Panc1 (cell line): ENCODE measurements around the gene ACTA2.

ENCODE experiments used
- POLR2AphosphoS5 ChIP-seq: IDR thresholded peaks from 2 replicates; pipeline ENCODE4 v1.6.1; 2012; ENCODE audit warnings: mild to moderate bottlenecking, low read depth, low read length, moderate library complexity
- SIN3A ChIP-seq: IDR thresholded peaks from 2 replicates; pipeline ENCODE4 v1.6.1; 2012; ENCODE audit warnings: low read depth, mild to moderate bottlenecking, low read length, moderate library complexity, borderline replicate concordance; ENCODE audit not compliant: insufficient read depth
- TCF7L2 ChIP-seq: IDR thresholded peaks from 2 replicates; pipeline ENCODE4 v1.6.1; 2011; ENCODE audit warnings: mild to moderate bottlenecking, low read depth, low read length, inconsistent platforms
- TF ChIP-seq, protein P1 (sequence below): fragments of 450-650 bp; IDR thresholded peaks from 2 replicates; pipeline ENCODE4 v1.5.1; 2017; ENCODE audit warnings: mild to moderate bottlenecking
- TF ChIP-seq, protein P2 (sequence below), 2 experiments: IDR thresholded peaks; 2 replicates each; pipeline ENCODE4 v1.6.1; 2011 to 2012; ENCODE audit warnings: low read depth in 2 of 2, control low read depth in 1 of 2, low read length in 1 of 2, mild to moderate bottlenecking in 1 of 2, moderate library complexity in 1 of 2; ENCODE audit not compliant: insufficient read depth in 1 of 2

DNA sequence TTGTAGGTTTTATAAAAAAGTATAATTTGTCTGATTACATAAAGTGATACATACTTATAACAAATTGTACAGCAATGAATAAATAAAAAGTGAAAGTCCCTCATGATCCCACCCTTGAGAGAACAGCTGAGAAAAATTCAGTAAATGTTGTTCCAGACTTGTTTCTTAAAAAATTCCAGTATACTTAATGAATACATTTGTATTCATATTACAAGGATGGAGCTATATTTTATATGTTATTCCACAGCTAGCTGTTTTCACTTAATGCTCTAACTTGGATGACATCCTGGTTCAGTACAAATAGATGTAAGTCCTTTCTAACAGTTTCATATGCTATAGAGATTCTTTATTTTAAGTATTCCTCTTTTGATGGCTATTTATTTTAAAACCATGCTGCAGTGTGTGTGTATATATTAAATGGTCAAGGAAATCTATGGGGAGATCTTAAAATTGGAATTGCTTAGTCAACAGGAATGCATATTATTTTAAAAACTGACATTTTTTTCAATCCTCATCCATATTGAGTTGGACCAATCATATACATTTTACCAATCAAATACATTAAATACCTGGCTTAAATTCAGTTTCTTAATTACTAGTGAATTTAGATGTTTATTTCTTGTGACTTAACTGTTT, 63.6 kb downstream of the ACTA2 start:
- TF ChIP-seq, protein P1, sequence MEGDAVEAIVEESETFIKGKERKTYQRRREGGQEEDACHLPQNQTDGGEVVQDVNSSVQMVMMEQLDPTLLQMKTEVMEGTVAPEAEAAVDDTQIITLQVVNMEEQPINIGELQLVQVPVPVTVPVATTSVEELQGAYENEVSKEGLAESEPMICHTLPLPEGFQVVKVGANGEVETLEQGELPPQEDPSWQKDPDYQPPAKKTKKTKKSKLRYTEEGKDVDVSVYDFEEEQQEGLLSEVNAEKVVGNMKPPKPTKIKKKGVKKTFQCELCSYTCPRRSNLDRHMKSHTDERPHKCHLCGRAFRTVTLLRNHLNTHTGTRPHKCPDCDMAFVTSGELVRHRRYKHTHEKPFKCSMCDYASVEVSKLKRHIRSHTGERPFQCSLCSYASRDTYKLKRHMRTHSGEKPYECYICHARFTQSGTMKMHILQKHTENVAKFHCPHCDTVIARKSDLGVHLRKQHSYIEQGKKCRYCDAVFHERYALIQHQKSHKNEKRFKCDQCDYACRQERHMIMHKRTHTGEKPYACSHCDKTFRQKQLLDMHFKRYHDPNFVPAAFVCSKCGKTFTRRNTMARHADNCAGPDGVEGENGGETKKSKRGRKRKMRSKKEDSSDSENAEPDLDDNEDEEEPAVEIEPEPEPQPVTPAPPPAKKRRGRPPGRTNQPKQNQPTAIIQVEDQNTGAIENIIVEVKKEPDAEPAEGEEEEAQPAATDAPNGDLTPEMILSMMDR: no peak
- no peak for TF ChIP-seq POLR2AphosphoS5
- TF ChIP-seq, protein P2, sequence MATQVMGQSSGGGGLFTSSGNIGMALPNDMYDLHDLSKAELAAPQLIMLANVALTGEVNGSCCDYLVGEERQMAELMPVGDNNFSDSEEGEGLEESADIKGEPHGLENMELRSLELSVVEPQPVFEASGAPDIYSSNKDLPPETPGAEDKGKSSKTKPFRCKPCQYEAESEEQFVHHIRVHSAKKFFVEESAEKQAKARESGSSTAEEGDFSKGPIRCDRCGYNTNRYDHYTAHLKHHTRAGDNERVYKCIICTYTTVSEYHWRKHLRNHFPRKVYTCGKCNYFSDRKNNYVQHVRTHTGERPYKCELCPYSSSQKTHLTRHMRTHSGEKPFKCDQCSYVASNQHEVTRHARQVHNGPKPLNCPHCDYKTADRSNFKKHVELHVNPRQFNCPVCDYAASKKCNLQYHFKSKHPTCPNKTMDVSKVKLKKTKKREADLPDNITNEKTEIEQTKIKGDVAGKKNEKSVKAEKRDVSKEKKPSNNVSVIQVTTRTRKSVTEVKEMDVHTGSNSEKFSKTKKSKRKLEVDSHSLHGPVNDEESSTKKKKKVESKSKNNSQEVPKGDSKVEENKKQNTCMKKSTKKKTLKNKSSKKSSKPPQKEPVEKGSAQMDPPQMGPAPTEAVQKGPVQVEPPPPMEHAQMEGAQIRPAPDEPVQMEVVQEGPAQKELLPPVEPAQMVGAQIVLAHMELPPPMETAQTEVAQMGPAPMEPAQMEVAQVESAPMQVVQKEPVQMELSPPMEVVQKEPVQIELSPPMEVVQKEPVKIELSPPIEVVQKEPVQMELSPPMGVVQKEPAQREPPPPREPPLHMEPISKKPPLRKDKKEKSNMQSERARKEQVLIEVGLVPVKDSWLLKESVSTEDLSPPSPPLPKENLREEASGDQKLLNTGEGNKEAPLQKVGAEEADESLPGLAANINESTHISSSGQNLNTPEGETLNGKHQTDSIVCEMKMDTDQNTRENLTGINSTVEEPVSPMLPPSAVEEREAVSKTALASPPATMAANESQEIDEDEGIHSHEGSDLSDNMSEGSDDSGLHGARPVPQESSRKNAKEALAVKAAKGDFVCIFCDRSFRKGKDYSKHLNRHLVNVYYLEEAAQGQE (IDR thresholded peaks at IDR 0.05; ENCODE audit: insufficient read depth in 1 of 2, low read depth in 2 of 2, low read length in 1 of 2): no peak
- no peak for TF ChIP-seq SIN3A
- no peak for TF ChIP-seq TCF7L2
